BJ (cell line): ENCODE results near the gene MAP3K21. TPM values are rescaled to one million over a fixed set of nuclear protein-coding genes. Genes with fewer than 3 reads are reported as not detected.

Experiments used
- CTCF ChIA-PET: fragments of 350-600 bp; formaldehyde crosslinking; extraction: SDS; loops from one replicate; lab custom pipeline; 2021; ENCODE audit warnings: antibody characterized with exemption, inconsistent platforms; lab: Yijun Ruan, JAX
- POLR2A ChIA-PET: fragments of 300-600 bp; sonication (Branson Sonifier 250); formaldehyde crosslinking; extraction: SDS; loops from one replicate; lab custom pipeline; 2021; ENCODE audit warnings: antibody characterized with exemption; lab: Charles Lee
- DNase-seq: peaks from one replicate; pipeline ENCODE4 v3.0.0-alpha.2; 2011; ENCODE audit warnings: low read depth
- H3K27me3 ChIP-seq: 2 replicates; pipeline ENCODE4 v1.6.0; 2011; ENCODE audit warnings: low read length; ENCODE audit not compliant: control insufficient read depth, insufficient read depth
- H3K36me3 ChIP-seq: 2 replicates; pipeline ENCODE4 v1.5.1; 2011; ENCODE audit warnings: low read length; ENCODE audit not compliant: control insufficient read depth, insufficient read depth
- H3K4me3 ChIP-seq: 2 replicates; pipeline ENCODE4 v1.5.1; 2011; ENCODE audit warnings: low read depth, mild to moderate bottlenecking, control low read depth, low read length
- CTCF ChIP-seq: IDR thresholded peaks from 2 replicates; pipeline ENCODE4 v1.5.1; 2011; ENCODE audit warnings: low read depth, mild to moderate bottlenecking, control low read depth, inconsistent platforms, low read length, moderate library complexity; ENCODE audit not compliant: insufficient read depth
- polyA plus RNA-seq: library from polyadenylated mRNA; depleted of rRNA; stranded (reverse); fragments of >200 nt; gene quantifications from 2 replicates; pipeline ENCODE4 v1.2.3, GENCODE V29; 2011

MAP3K21 gene
- polyA plus RNA-seq, 1 experiment: 0.13 TPM

- ChIA-PET POLR2A (no interaction called here), CTCF (no interaction called here)
- Histone ChIP-seq H3K4me3 (no peak overlapping the region), H3K36me3 (no peaks in the 10 kb centered on the region), H3K27me3 (no peaks in the 10 kb centered on the region)
- DNase-seq: no peak
- TF ChIP-seq CTCF: 0 out of 2 replicates have a peak, but pooled peaks have one; percentile 8
Measured at GRCh38 chr1:233424779-233425178, 97.3 kb downstream of the MAP3K21 start.

DNA sequence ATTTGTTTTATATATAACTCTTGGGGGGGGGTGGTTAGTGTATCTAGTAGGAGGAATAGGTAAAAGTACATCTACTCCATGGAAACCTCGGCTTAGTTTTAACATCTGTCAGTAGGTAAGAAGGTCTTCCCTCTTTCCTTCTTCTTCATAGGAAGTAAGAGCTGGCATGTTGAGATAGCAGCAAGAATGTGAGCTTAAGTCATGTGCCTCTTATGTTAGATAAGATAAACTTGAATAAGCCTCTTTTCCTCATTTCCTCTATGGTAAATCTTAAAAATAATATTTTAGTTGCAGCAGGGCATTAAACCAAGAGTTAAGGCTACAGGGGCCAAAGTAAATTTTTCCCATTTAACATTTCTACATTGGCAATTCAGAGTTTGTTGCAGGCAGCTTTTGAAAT lies 100.4 kb downstream of the MAP3K21 start:
- no peak for DNase-seq
- no peak for TF ChIP-seq CTCF
- no peaks in the 10 kb centered on the region for H3K36me3 ChIP-seq
- H3K27me3 ChIP-seq: no peaks in the 10 kb centered on the region
- H3K4me3 ChIP-seq: no peak overlapping the region
- POLR2A ChIA-PET: no interaction called here
- CTCF ChIA-PET: interaction anchor here (1.3 kb wide), 1 partner anchor 12 kb away, joined by 3 read pairs; no protein-coding TSS in a partner anchor

- H3K27me3 ChIP-seq: no peaks in the 10 kb centered on the region
- no peak for DNase-seq
- H3K4me3 ChIP-seq: no peak overlapping the region
- TF ChIP-seq CTCF: no peak
- no peaks in the 10 kb centered on the region for H3K36me3 ChIP-seq
- POLR2A ChIA-PET: no interaction called here
- CTCF ChIA-PET: no interaction called here
Measured at GRCh38 chr1:233431753-233432403, 104.4 kb downstream of the MAP3K21 start.

- CTCF ChIA-PET: no interaction called here
- H3K36me3 ChIP-seq: no peaks in the 10 kb centered on the region
- no peak for TF ChIP-seq CTCF
- DNase-seq: no peak
- no peak overlapping the region for H3K4me3 ChIP-seq
- POLR2A ChIA-PET: no interaction called here
- H3K27me3 ChIP-seq: no peaks in the 10 kb centered on the region
Measured at GRCh38 chr1:233432916-233433315, 105.4 kb downstream of the MAP3K21 start.

DNA sequence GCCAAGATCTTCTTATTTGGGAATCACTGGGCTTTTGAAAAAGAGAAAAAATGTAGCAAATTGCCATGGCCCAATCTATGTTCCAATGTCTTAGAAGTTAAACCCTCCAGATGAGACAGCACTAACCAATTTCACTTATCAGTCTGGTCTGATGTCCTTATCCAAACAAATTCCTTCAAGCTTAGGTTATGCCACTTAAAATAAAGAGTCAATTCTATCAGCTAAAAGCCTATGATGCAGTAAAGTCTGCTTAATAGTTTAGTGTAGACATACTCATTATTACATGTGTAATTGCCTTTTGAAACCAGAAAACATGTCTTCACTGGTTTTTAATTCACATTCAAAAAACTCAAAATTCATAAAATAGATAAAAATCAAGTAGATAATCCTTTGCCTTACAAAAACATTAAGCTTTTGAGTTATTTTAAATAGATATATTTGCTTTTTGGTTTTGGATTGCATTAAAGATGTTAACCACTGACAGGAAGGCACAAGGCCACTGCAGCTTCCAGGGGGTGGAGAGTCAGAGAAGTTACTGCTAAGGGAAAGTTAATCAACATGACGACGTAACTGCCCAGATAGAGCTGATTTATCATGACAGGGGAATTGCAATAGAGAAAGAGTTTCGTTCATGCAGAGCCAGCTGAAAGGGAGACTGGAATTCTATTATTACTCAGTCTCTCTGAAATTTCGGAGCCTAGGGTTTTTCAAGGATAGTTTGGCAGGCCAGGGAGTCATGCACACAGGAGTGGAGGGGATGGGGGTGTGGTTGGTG lies 106.1 kb downstream of the MAP3K21 start:
- Histone ChIP-seq H3K36me3 (no peaks in the 10 kb centered on the region), H3K27me3 (no peaks in the 10 kb centered on the region), H3K4me3 (no peak overlapping the region)
- ChIA-PET POLR2A (no interaction called here), CTCF (interaction anchor here (1.0 kb wide), 1 partner anchor 14 kb away, joined by 3 read pairs; no protein-coding TSS in a partner anchor)
- no peak for DNase-seq
- no peak for TF ChIP-seq CTCF
